Astrocyte of the spinal cord (primary cell): ENCODE results near the gene LENG9.
A peak's percentile ranks its signal among the peaks of the same experiment; 100 is the strongest.
"Not testable (repeated sequence)": the region's sequence is repeated elsewhere in the genome, so short reads cannot be mapped to it uniquely, and the experiment has no call there.

Experiments
- DNase-seq: peaks from one replicate; pipeline ENCODE4 v3.0.0; 2011; ENCODE audit warnings: low read depth, low spot score
- H3K4me3 ChIP-seq: 2 replicates; pipeline ENCODE4 v1.5.1; 2011; ENCODE audit warnings: low read depth, mild to moderate bottlenecking, low read length, moderate library complexity
- in situ Hi-C: cut with HindIII; loops from 2 replicates; pipeline ENCODE4 v1.10.0; 2017; ENCODE audit warnings: low sequenced_read_pairs
- TF ChIP-seq, protein P1 (sequence below): IDR thresholded peaks from 2 replicates; pipeline ENCODE4 v1.5.1; 2012; ENCODE audit warnings: low read depth, mild to moderate bottlenecking, low read length, inconsistent platforms

Gene LENG9

DNA sequence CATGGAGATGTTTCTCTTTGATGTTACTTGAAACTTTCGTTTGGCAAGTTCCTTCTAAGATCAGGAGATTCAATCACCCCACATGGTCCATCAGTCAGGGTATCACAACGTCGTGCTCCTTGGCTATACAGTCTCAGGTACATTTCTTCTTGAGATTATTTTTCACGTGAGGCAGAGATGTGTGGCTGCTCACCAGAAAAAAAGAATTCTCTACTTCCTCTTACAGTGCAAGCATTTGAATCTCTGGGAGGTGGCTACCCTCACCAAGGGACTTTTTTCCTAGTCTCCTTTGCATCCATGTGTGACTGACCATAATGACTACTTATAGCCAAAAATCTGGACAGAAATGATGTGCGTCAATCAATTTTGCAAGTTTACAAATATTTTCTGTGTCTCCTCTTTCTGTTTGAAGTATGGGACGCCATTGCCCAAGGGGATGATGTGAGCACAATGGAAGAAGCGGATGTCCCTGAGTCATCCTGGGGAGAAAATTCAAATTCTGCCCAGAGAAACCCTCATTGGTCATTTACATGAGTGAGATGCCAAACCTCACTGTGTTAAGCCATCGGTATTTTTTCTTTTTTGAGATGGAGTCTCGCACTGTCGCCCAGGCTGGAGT lies 30.5 kb upstream of the LENG9 start:
- H3K4me3 ChIP-seq = no peak overlapping the region
- in situ Hi-C loops = no loop called here
- DNase-seq = no peak
- TF ChIP-seq, protein P1, sequence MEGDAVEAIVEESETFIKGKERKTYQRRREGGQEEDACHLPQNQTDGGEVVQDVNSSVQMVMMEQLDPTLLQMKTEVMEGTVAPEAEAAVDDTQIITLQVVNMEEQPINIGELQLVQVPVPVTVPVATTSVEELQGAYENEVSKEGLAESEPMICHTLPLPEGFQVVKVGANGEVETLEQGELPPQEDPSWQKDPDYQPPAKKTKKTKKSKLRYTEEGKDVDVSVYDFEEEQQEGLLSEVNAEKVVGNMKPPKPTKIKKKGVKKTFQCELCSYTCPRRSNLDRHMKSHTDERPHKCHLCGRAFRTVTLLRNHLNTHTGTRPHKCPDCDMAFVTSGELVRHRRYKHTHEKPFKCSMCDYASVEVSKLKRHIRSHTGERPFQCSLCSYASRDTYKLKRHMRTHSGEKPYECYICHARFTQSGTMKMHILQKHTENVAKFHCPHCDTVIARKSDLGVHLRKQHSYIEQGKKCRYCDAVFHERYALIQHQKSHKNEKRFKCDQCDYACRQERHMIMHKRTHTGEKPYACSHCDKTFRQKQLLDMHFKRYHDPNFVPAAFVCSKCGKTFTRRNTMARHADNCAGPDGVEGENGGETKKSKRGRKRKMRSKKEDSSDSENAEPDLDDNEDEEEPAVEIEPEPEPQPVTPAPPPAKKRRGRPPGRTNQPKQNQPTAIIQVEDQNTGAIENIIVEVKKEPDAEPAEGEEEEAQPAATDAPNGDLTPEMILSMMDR = no peak

DNA sequence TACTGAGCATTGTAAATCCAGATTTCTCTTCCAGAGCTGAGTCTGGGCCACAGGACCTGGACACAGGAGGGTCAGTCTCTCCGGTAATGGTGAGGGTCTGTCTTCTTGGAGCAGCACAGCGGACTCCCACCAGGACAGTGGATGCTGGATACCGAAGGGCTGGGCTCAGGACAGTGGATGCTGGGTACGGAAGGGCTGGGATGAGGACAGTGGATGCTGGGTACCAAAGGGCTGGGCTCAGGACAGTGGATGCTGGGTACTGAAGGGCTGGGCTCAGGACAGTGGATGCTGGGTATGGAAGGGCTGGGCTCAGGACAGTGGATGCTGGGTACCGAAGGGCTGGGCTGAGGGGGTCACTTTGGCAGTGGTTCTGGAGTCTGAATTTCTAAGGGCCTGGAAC lies 29.5 kb upstream of the LENG9 start:
- H3K4me3 ChIP-seq, in situ Hi-C loops: not testable (repeated sequence)

DNA sequence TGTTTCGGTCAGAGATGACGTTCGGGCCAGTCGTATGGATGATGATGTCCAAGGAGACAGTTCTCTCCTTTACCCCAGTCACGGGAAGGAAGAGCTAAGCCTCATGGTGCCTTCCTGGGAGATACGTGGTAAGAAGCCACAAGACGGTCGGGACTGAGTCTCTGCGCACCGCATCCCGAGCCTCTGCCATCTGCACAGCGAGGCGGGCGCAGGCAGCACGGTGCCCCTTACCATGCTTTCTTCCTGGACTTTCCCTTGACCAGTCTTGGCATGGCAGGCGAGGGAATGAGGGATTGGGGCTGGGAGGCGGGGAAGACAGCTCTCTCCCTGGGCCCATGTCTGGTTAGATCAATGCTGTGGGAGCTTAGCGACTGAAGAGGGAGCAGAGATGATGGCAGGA lies 29.0 kb upstream of the LENG9 start:
- TF ChIP-seq, protein P1 = no peak
- no peak overlapping the region for H3K4me3 ChIP-seq
- no peak for DNase-seq
- in situ Hi-C loops = no loop called here

More for the DNA sequence above, 29.5 kb upstream of the LENG9 start:
- not testable (repeated sequence) for DNase-seq

DNA sequence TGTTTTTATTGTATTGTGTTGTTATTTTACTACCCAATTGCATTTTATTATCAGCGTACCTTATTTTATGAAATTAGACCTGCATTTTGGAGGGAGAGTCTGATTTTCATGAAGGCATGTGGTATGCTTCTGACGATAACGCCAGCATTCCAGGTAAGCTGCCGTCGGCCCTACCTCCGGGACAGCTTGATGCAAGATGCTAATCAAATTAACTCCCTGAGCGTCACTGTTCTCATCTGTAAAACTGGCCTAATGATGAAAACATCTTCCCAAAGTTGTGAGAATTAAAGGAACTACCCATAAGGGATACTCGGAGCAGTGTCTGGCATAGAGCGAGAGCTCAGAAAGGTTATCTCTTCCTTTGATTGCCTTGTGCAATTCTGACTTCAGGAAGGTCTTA lies 26.2 kb upstream of the LENG9 start:
- in situ Hi-C loops = no loop called here
- DNase-seq = no peak
- TF ChIP-seq, protein P1 = no peak
- no peak overlapping the region for H3K4me3 ChIP-seq

DNA sequence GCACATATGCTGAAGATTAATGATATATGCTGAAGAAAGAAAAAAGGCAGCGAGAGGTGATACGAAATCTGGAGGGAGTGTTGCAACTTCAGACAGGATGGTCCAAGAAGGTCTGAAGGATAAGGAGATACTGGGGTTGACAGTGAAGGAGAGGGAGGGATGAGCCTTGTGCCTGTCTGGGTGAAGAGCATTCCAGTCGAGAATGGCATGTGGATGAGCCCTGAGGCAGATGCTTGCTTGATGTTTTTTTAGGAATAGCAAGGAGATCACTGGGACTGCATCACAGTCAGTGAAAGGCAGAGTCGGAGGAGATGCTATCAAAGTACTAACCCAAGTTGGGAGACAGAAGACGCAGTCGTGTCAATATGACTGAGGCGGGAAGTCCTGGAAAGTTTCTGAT lies 25.8 kb upstream of the LENG9 start:
- H3K4me3 ChIP-seq = no peak overlapping the region
- TF ChIP-seq, protein P1 = no peak
- no peak for DNase-seq
- in situ Hi-C loops = no loop called here

DNA sequence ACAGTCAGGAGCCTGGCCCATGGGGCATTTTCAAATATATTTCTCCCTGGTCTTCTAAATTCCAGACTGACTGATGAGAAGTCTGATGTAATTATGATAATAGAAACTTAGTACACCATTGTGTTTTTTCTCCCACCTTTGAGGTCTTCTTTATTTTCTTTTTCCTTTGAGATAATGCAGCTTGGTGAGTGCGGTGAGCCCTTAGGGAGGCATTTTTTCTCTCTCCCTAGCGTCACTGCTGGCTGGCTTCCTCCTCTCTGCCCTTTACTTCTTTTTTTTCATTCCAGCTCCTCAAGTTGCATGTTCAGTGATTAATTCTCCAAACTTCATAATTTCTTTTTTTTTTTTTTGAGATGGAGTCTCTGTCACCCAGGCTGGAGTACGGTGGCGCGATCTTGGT lies 22.3 kb upstream of the LENG9 start:
- in situ Hi-C loops = no loop called here
- H3K4me3 ChIP-seq = no peak overlapping the region
- DNase-seq = peak; percentile 10
- TF ChIP-seq, protein P1 = no peak

DNA sequence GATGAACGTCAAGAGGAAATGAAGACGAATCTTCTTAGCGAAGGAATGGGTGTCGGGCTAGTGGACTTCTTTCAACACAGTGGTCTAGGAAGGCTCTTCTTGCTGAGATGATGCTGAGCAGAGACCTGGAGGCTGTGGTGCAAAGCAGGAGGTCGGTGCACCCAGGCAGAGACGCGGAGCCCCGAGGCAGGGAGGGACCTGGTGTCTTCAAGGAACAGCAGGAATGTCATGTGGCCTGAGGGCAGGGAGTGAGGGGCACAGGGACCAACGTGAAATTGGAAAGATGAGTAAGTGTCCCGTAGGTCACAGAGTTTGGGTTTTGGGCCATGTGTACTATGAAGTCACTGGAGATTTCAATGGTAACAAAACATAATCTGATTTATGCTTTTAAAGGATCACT lies 20.9 kb upstream of the LENG9 start:
- DNase-seq = no peak
- TF ChIP-seq, protein P1 = no peak
- no peak overlapping the region for H3K4me3 ChIP-seq
- in situ Hi-C loops = no loop called here
